Testis (tissue), 2 donors: ENCODE results near the gene TFEB.

ENCODE experiments used
- POLR2A ChIP-seq: fragments of 450-650 bp; IDR thresholded peaks from one replicate; pipeline ENCODE4 v1.6.1; 2017; ENCODE audit warnings: antibody characterized with exemption, mild to moderate bottlenecking, moderate library complexity
- TF ChIP-seq, protein P1 (sequence below), 3 experiments: fragments of 450-650 bp in 2 of 3; fragments of 200-600 bp in 1 of 3; sonication (generic) in 1 of 3; IDR thresholded peaks; one replicate each; pipeline ENCODE4 v1.5.1; 2016 to 2019; ENCODE audit warnings: antibody characterized with exemption in 3 of 3, mild to moderate bottlenecking in 2 of 3, moderate library complexity in 1 of 3

DNA sequence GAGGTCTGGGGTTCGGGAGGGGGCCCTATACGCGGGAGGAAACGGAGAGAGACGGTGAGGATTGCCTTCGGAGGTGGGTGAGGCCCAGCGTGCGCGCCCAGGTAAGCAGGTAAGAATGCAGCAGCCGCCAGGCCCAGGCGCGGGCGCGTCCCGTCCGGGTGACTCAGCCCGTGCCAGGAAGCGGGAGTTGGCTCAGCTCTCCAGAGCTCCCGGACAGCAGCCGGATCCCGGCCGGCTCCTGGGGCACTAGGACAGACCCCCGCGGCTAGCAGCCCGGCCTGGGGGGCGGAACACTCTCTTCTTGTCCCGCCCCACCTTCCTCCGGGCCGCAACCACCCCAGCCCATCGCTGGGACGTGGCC is 98.6 kb downstream of the TFEB start:
- TF ChIP-seq POLR2A: no peak
- TF ChIP-seq, protein P1, sequence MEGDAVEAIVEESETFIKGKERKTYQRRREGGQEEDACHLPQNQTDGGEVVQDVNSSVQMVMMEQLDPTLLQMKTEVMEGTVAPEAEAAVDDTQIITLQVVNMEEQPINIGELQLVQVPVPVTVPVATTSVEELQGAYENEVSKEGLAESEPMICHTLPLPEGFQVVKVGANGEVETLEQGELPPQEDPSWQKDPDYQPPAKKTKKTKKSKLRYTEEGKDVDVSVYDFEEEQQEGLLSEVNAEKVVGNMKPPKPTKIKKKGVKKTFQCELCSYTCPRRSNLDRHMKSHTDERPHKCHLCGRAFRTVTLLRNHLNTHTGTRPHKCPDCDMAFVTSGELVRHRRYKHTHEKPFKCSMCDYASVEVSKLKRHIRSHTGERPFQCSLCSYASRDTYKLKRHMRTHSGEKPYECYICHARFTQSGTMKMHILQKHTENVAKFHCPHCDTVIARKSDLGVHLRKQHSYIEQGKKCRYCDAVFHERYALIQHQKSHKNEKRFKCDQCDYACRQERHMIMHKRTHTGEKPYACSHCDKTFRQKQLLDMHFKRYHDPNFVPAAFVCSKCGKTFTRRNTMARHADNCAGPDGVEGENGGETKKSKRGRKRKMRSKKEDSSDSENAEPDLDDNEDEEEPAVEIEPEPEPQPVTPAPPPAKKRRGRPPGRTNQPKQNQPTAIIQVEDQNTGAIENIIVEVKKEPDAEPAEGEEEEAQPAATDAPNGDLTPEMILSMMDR (IDR thresholded peaks at IDR 0.05): no peak
